ENCODE measurements around the gene STH.

- TF ChIP-seq CTCF (IDR thresholded peaks at IDR 0.05) (no peak), EZH2 (IDR thresholded peaks at IDR 0.05) (no peak), EZH2phosphoT487 (IDR thresholded peaks at IDR 0.05) (no peak)
These were observed 17.7 kb upstream of the STH start for GRCh38 chr17:45981306-45981705.

Measured in neural progenitor cell (in vitro differentiated cells).